ENCODE results near the gene ZNF474.

DNA sequence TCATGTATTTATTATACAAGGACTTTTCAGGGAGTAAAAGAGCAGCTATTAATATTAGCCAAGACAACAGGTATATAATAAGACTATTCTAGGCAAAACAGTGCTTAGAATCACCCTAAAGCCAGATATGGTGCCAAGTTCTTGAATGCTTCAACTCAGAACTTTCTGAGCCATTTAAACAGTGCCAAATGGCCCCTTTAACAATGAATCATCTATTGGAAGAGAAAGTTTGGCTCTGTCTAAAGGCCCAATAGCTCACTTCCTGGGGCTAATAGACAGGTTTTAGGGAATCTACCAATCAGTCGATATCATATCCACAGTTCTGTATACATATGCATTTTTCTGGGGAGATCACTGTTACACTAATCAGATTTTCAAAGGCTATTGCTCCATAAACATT lies 42.9 kb downstream of the ZNF474 start:
- no peak for TF ChIP-seq SP1 (IDR thresholded peaks at IDR 0.05)
- TF ChIP-seq, protein P1, sequence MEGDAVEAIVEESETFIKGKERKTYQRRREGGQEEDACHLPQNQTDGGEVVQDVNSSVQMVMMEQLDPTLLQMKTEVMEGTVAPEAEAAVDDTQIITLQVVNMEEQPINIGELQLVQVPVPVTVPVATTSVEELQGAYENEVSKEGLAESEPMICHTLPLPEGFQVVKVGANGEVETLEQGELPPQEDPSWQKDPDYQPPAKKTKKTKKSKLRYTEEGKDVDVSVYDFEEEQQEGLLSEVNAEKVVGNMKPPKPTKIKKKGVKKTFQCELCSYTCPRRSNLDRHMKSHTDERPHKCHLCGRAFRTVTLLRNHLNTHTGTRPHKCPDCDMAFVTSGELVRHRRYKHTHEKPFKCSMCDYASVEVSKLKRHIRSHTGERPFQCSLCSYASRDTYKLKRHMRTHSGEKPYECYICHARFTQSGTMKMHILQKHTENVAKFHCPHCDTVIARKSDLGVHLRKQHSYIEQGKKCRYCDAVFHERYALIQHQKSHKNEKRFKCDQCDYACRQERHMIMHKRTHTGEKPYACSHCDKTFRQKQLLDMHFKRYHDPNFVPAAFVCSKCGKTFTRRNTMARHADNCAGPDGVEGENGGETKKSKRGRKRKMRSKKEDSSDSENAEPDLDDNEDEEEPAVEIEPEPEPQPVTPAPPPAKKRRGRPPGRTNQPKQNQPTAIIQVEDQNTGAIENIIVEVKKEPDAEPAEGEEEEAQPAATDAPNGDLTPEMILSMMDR (IDR thresholded peaks at IDR 0.05; ENCODE audit: low read depth, low read length, missing input control) = no peak
- TF ChIP-seq, protein P2, sequence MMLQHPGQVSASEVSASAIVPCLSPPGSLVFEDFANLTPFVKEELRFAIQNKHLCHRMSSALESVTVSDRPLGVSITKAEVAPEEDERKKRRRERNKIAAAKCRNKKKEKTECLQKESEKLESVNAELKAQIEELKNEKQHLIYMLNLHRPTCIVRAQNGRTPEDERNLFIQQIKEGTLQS (IDR thresholded peaks at IDR 0.05) = no peak
- TF ChIP-seq RAD21 (IDR thresholded peaks at IDR 0.05) = no peak
- TF ChIP-seq TAF1 (conservative IDR thresholded peaks at IDR 0.05) = no peak
- TF ChIP-seq, protein P3, sequence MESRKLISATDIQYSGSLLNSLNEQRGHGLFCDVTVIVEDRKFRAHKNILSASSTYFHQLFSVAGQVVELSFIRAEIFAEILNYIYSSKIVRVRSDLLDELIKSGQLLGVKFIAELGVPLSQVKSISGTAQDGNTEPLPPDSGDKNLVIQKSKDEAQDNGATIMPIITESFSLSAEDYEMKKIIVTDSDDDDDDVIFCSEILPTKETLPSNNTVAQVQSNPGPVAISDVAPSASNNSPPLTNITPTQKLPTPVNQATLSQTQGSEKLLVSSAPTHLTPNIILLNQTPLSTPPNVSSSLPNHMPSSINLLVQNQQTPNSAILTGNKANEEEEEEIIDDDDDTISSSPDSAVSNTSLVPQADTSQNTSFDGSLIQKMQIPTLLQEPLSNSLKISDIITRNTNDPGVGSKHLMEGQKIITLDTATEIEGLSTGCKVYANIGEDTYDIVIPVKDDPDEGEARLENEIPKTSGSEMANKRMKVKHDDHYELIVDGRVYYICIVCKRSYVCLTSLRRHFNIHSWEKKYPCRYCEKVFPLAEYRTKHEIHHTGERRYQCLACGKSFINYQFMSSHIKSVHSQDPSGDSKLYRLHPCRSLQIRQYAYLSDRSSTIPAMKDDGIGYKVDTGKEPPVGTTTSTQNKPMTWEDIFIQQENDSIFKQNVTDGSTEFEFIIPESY (IDR thresholded peaks at IDR 0.05) = no peak
- TF ChIP-seq, protein P4, sequence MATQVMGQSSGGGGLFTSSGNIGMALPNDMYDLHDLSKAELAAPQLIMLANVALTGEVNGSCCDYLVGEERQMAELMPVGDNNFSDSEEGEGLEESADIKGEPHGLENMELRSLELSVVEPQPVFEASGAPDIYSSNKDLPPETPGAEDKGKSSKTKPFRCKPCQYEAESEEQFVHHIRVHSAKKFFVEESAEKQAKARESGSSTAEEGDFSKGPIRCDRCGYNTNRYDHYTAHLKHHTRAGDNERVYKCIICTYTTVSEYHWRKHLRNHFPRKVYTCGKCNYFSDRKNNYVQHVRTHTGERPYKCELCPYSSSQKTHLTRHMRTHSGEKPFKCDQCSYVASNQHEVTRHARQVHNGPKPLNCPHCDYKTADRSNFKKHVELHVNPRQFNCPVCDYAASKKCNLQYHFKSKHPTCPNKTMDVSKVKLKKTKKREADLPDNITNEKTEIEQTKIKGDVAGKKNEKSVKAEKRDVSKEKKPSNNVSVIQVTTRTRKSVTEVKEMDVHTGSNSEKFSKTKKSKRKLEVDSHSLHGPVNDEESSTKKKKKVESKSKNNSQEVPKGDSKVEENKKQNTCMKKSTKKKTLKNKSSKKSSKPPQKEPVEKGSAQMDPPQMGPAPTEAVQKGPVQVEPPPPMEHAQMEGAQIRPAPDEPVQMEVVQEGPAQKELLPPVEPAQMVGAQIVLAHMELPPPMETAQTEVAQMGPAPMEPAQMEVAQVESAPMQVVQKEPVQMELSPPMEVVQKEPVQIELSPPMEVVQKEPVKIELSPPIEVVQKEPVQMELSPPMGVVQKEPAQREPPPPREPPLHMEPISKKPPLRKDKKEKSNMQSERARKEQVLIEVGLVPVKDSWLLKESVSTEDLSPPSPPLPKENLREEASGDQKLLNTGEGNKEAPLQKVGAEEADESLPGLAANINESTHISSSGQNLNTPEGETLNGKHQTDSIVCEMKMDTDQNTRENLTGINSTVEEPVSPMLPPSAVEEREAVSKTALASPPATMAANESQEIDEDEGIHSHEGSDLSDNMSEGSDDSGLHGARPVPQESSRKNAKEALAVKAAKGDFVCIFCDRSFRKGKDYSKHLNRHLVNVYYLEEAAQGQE (IDR thresholded peaks at IDR 0.05) = no peak
- TF ChIP-seq, protein P5, sequence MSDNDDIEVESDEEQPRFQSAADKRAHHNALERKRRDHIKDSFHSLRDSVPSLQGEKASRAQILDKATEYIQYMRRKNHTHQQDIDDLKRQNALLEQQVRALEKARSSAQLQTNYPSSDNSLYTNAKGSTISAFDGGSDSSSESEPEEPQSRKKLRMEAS (IDR thresholded peaks at IDR 0.05) = no peak
- TF ChIP-seq JUND (IDR thresholded peaks at IDR 0.05) = no peak
- no peak for TF ChIP-seq HNF4G (IDR thresholded peaks at IDR 0.05)

Measured in liver (tissue), 3 donors.